GM18508 (cell line): ENCODE measurements around the gene SPAG9.
"Not testable (repeated sequence)": the region's sequence is repeated elsewhere in the genome, so short reads cannot be mapped to it uniquely, and the experiment has no call there.

ENCODE experiments used
- ATAC-seq: cut with Tn5 transposase; IDR thresholded peaks from one replicate; pipeline ENCODE4 v1.9.1; 2021; ENCODE audit warnings: moderate number of reproducible peaks; ENCODE audit not compliant: insufficient read depth, unreplicated experiment

The SPAG9 gene

DNA sequence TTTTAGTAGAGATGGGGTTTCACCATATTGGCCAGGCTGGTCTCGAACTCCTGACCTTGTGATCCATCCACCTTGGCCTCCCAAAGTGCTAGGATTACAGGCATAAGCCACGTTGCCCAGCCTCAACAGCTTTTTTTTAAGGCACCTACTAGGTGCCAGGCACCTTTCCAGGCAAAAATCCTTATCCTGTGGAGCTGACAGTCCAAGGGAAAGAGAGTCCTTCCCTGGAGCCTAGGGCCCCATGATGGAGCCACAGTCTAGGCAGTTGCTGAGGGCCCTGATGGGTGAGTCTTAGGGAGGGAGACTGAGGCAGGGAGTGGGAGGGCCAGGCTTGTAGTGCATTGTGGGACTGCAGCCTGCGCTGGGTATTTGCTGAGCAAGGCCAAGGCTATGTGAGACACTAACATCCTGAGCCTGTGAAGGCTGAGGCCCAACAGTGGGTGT, 174.9 kb downstream of the SPAG9 start:
- no peak for ATAC-seq

DNA sequence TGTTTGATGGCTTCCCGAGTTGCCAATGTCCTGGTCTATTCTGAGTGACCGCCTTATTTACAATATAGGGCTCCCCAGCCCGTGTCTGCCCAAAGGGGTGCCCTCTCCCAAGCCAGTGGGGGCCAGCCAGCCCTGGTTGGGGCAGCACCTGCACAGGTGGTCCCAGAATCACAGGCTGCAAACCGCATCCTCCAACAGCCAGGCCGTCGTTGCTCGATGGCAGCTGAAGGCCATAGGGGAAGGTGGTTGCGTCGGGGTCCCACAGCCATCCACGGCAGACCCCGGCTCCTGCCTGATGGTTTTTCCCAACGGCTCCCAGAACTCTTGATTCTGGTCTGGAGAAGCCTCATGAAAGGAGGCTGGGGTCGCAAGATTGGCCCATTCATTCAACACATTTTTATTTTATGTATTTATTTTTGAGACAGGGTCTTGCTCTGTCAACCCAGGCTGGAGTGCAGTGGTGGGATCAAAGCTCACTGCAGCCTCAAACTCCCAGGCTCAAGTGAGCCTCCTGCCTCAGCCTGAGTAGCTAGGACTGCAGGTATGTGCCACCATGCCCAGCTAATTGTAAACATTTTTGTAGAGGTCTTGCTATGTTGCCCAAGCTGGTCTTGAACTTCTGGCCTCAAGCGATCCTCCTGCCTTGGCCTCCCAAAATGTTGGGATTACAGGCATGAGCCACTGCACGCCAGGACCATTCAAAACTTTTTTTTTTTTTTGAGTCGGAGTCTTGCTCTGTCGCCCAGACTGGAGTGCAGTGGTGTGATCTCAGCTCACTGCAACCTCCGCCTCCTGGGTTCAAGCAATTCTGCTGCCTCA, 175.6 kb downstream of the SPAG9 start:
- ATAC-seq: no peak

DNA sequence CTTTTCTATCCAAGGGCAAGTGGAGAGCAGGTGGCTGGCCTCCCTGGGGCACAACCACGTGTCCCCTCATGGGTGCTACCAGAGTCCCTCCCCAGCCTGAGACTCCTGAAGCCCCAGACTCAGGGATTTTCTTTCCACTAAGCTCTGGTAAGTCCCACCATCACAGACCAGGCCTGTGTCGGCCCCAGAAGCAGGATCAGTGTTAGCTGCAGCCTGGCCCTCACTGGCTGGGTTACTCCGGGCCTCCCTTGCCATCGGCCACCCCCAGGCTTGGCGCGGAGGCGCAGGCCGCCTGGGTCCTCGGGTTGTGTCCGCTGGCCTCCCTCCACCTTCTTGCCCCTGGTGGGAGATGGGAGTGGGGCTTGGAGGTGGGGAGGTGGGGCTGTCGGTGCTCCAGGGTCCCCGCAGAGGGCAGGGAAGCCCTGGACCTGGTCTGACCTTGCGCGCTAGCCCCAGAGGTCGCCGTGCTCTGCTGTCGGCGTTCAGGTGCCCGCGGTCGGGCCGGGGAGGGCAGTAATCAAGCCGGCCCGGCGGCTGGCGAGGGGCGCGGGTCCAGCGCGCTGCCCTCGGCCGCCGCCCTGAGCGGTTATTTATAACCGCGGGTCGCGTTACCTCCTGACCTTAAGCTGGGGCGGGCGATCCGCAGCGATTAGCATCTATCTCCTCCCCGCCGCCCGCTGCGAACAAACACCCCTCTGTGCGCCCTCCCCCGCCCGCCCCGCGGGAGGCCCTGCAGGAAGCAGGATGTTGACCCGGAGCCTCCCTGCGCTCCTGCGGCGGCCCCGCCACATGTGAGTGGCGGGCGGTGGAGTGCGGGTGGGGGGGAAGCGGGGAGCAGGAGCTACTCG, 176.4 kb downstream of the SPAG9 start:
- no peak for ATAC-seq

DNA sequence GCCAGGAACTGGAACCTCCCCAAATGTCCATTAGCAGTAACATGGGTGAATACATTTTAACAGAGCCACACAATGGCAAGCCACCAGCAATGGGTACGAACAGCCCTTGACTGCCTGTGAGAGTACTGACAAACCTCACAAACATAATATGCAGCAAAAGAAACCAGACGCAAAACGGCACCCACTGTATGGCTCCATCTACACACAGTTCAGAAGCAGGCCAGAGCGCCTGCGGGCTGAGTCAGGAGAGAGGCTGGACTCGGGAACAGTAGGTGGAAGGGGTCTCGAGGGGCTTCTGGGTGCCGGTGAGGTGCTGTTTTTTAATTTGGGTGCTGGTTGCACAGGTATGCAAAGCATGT, 177.1 kb downstream of the SPAG9 start:
- ATAC-seq: no peak

DNA sequence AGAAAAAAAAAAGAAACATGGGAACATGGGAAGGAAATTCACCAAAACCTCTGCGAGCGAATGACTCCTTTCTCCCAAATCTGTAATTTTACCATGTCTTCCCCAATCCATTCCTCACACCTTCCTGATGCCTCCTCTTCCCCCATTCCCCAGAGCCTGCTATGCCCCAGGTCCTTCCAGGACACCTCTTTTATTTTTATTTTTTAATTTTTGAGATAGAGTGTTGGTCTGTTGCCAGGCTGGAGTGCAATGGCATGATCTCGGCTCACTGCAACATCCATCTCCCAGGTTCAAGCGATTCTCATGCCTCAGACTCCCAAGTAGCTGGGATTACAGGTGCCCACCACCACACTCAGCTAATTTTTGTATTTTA, 179.0 kb downstream of the SPAG9 start:
- ATAC-seq: not testable (repeated sequence)

DNA sequence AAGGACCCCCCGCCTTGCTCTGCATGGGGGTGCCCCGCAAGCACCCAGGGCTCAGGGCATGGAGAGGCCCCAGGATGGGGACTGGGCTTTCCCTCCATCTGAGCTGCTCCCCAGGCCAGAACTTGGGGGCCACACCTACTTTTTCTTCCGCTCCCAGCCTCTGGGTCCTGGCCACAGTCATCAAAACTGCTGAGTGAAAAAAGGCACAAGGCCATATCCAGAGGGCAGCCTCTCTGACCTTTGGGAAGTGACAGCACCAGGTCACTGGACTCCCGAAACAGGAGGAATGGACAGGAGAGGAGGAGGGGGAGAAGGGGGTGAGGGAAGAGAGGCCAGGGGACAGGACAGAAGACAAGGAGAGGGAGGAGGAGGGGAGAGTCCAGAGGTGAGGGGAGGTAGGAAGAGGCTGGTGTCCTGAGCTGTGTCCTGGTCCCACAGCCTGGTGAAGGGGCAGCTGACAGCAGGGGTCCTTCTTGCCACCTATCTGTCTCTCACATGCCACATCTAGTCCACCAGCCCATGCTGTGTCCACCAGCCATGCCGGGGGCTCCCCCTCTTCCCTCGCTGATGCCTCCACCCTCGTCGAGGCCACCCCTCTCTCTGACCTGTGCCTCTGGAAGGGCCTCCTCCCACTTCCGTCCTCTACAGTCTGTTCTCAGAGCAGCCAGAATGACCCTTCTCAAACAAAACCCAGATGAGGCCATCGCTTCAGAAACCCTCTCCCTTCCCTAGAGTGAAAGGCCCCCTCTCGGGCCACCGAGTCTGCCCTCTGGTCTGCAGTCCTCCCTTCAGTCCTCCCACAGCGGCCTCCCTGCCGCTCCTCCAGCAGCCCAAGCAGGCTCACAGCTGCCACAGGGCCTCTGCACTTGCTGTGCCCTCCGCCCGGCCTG, 180.6 kb downstream of the SPAG9 start:
- ATAC-seq: no peak

DNA sequence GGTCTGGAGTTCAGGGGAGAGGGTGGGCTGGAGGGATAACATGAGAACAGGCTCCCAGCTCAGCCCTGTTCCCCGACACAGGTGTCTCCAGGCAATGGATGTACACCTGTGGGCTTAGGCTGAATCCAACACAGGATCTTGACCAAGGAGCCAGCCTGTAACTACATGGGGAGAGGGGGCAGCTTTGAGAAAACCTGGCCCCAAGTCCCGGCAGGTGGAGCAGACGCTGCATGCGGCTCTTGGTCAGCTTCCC, 181.2 kb downstream of the SPAG9 start:
- no peak for ATAC-seq

DNA sequence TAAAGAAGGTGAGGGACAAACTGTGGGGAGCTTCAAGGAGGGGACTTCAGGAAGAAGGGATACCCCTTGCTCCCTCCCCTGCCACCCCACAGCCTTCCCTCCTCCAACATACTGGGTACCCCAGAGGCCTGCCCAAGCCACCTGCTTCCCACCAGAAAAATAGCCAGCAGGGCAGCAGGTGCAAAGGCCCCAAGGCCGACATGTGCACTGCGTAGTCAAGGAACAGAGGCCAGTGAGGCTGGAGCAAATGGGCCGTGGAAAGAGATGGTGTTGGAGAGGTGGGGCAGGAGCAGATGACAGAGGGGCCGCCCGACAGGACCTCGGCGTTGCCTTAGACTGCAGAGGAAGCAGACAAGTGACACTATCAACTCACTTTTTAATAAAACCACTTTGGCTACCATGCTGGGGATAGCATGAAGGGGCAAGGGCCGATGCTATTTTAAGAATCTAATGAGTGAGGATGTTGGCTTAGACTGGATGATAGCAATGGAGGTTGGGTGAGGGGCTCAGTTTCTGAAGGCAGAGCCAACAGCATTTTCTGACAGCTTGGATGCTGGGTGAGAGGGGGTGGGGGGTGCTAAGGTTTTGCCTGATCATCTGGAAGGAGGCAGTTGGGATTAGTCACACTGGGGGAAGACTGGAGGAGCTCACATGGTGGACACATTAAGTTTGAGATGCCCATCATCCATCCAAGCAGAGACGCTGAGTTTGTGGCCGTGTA, 181.7 kb downstream of the SPAG9 start:
- ATAC-seq: no peak

DNA sequence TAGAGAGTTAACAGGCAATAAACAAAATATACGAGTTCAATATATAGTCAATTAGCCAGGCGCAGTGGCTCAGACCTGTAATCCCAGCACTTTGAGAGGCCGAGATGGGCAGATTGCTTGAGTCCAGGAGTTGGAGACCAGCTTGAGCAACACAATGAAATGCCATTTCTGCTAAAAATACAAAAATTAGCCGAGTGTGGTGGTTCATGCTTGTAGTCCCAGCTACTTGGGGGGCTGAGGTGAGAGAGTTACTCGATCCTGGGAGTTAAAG, 184.7 kb downstream of the SPAG9 start:
- ATAC-seq: no peak

DNA sequence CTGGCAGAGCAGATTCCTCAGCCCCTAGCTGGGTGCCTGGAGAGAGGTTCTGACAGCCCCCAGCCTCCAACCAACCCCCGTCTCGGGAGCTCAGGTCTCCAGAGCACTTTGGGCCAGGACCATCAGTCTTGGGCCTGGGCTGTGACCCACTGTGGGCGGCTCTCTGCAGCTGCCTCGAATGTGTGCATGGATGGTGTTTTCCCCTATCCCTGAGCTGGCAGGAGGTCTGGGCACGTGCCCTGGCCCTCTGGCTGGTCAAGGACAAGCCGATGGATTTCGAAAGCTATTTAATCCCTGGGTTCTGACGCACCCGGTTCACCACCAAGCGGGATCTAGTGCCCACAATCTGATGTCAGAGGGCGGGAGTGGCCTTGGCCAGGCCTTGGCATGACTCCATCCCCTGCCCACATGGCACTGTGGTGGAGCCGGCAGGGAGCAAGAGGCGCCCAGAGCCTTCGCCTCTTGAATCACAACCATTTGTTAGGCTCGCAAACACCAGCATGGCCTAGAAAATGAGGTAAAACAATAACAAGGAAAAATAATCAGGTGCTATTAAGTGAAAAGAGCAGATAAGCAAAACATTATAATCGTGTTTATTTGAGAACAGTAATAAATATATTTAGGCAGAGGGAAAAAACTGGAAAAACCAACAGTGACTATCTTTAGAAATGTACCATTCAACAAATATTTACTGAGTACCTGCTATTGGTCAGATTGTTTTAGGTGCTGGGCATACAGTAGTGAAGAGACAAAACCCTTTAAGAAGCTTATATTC, 185.3 kb downstream of the SPAG9 start:
- ATAC-seq: no peak

DNA sequence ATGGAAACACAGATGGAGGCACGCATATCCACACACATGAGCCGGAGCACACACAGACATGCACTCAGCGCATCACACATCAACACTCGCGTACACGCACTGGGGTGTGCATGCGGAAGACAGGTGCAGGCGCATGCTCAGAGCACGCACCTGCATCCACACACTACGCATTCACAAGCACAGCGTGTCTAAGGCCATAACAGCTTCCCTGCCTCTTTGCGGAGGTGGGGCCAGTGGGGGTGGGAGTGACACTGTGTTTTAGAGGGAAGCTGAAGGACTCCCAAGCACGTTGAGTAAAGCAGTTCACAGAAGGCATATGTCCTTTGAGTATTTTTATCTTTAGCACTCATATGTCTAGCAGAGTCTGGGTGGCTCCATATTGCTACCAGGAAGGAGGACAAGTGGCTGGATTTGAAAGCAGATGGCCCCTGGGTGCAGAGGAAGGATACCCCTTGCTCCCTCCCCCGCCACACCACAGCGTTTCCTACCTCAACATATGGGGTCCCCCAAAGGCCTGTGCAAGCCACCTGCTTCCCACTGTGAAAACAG, 185.9 kb downstream of the SPAG9 start:
- no peak for ATAC-seq

DNA sequence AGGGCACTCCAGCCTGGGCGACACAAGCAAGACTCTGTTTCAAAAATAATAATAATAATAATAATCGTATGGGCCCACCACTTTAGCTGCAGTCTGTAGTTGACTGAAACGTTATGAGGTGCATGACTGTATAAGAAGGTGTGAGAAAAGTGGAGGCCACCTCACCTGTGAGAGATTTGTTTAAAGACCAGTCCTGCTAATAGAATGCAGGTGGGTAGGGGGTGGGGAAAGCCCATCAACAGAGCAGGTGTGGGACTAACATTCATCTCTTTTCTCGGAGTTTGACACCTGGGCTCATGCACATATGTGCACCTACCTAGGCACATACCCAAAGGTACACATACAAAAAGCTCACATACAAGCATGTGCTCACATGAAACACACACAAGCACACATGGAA, 186.5 kb downstream of the SPAG9 start:
- no peak for ATAC-seq

DNA sequence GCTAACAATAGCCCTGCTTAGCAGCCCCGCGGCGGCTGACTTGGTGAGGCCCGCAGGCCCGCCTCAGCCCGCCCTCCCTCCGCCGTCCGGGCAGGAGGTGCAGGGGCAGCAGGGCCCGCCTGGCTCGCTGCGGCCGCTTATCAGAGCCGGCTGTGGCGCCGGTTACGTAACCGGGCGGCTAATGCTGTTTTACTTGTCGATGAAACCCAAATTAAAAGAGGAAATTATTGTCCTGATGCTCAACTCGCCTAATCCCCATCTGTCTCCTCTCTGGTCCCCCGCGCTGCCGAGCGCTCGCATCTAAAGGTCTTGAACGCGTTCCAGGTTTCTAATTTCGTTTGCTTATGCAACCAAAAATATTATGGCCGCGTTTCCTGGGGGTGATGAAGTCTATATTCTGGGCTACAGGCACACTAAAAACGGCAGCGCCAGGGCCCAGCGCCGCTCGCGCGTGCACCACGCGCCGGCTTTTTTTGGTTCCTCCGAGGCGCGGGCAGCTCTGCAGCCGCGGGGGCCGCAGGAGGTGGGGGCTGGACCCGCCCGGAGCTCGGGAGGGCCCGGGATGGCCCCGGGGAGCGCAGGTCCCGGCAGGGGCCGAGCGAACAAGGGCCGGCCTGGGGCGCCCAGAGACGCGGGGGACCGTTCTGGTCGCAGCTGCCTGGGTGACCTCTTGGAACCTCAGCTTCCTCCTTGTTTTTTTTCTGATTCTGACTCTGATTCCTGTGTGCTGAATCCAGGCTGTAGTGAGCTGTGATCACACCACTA, 189.3 kb downstream of the SPAG9 start:
- no peak for ATAC-seq

DNA sequence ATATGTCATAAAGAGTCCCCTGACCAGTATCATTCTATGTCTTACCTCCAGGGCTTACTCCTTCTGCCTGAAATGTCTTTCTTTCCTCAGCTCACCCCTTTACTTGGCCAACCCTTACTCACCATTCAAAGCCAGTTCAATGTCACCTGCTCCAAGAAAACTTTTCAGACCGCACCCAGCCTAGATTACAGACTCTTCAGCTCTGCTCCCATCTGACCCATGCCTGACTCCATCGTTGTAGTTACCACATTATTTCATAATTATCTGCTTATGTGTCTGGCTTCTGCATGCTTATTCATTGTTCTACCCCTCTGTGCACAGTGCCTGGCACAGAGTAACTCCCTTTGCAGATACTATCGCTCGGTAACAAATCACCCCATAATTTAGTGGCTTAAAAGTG, 192.0 kb downstream of the SPAG9 start:
- ATAC-seq: no peak

DNA sequence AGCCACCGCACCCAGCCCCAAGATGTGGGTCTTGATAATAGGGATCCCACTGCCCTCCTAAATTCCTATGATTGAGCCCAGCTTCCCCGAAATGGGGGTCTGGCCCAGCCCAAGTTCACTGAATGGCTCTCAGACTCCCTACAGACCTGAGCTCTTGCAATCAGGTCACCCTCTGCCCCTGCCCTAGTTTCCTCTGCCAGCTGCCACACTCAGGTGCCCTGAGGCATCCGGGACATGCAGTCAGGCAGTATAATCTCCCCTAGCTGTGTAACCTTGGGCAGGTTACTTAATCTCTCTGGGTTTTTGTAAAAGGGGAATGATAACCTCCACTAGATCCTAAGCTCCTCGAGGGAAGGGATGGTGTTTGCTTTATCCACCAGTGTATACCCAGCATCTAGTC, 193.4 kb downstream of the SPAG9 start:
- no peak for ATAC-seq

DNA sequence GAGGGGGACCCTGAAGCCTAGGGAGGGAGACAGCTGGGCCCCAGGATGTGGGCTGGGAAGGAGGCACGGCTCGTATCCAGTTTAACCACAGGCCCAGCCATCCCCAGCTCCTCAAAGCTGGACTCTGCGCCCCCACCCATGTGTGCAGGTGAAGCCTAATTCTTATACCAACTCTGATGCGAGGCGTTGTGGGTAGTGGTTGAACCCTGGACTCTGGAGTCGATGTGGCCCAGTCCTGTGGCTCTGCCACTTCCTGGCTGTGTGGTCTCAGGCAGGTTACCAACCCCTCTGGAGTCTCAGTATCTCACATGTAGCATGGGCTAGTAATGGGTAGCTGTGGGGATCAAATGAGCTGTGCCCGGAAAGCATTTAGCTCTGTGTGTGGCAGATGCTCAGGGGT, 194.1 kb downstream of the SPAG9 start:
- ATAC-seq: no peak

DNA sequence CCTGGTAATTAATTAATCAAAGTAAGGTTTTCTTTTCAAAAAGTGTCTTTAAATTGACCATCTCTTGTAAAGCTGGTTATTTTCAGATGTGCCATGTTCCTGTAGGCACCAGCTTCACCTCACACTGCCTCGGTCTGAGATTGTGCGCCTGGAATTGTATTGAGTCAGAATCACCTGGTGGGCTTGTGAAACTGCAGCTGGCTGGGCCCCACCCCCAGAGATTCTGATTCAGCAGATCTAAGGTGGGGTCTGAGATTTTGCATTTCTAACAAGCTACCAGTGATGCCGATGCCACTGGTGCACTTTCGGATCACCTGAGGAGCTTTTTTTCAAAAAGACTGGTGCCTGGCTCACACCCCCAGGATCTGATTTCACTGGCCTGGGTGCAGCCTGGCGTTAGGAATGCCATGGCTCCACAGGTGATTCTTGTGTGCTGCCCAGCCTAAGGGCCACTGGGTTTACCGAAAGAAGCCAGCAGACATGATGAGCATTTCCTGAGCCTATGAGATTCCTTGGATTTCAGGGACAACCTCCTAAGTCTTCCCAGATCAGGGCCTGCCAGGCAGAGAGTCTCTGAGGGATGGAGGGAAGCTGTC, 195.3 kb downstream of the SPAG9 start:
- ATAC-seq: no peak

DNA sequence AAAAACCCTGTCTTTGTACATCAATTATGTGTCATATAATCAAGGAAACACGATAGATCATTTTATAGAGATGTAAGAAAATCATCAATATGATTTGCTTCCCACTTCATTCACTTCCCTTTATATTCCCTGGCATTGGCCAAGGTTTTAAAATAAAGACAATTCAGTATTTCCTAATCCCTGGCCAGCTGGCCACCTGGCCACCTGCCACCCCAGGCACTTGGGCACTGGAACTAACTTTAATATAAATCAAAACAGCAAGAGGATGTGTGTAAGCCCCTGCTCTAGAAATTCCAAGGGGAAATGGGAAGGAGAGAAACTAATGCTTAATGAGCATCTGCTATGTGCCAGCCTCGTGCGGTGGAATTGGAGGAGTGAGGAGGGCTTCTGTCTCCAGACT, 195.9 kb downstream of the SPAG9 start:
- no peak for ATAC-seq

DNA sequence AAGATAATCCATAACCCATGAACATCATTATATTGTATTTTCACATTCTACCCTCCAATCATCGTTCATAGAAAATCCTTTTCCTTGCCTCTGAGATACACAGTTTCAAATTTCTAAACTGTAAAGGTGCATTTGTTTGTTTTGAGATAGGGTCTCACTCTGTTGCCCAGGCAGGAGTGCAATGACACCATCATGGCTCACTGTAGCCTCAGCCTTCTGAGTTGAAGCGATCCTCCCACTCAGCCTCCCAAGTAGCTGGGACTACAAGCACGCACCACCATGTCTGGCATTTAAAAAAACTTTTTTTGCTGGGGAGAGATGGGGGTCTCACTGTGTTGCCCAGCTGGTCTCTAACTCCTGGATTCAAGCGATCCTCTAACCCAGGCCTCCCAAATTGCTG, 196.4 kb downstream of the SPAG9 start:
- ATAC-seq: no peak
